Peyer's patch (tissue), 4 donors: ENCODE results near the gene MED15. TPM values are rescaled to one million over a fixed set of nuclear protein-coding genes. Genes with fewer than 3 reads are reported as not detected.

ENCODE experiments used
- DNase-seq, 3 donors: peaks; one replicate each; pipeline ENCODE4 v3.0.0-alpha.2; 2017 to 2019
- H3K27ac ChIP-seq, 4 donors: fragments of 200-600 bp; sonication (generic); one replicate each; pipeline ENCODE4 v1.5.1; 2016 to 2019
- H3K27me3 ChIP-seq, 2 donors: fragments of 200-600 bp; sonication (generic); one replicate each; pipeline ENCODE4 v1.5.1; 2019
- H3K36me3 ChIP-seq, 3 donors: fragments of 200-600 bp; sonication (generic); one replicate each; pipeline ENCODE4 v1.5.1; 2016 to 2019
- H3K4me1 ChIP-seq, 4 donors: fragments of 200-600 bp; sonication (generic); one replicate each; pipeline ENCODE4 v1.5.1; 2016 to 2019
- H3K4me3 ChIP-seq, 4 donors: fragments of 200-600 bp; sonication (generic); 1 replicate in 3 of 4; 2 replicates in 1 of 4; pipeline ENCODE4 v1.5.1; 2016 to 2019; ENCODE audit warnings: mild to moderate bottlenecking in 1 of 4
- H3K9me3 ChIP-seq, 4 donors: fragments of 200-600 bp; sonication (generic); one replicate each; pipeline ENCODE4 v1.5.1; 2016 to 2019; ENCODE audit warnings: mild to moderate bottlenecking in 1 of 4
- CTCF ChIP-seq, 6 experiments: fragments of 450-650 bp in 4 of 6; fragments of 200-600 bp in 2 of 6; sonication (generic) in 1 of 6; IDR thresholded peaks; one replicate each; pipeline ENCODE4 v1.5.1; 2017 to 2019; ENCODE audit warnings: antibody characterized with exemption in 6 of 6, mild to moderate bottlenecking in 3 of 6, moderate library complexity in 1 of 6
- POLR2A ChIP-seq, 2 donors: fragments of 450-650 bp; IDR thresholded peaks; one replicate each; pipeline ENCODE4 v1.5.1; 2017; ENCODE audit warnings: antibody characterized with exemption in 2 of 2, mild to moderate bottlenecking in 2 of 2, moderate library complexity in 2 of 2
- total RNA-seq, 4 donors: library from RNA; depleted of rRNA; stranded (reverse); fragments of >200 nt; gene quantifications; one replicate each; pipeline ENCODE4 v1.1.0, GENCODE V29; 2016

The MED15 gene
- total RNA-seq, 4 donors from 2014 or later: 115 to 215 (median 161) TPM

- Histone ChIP-seq H3K36me3 (no peaks in the 10 kb centered on the region), H3K4me3 (no peak overlapping the region), H3K9me3 (no peaks in the 10 kb centered on the region), H3K27ac (no peak overlapping the region), H3K4me1 (peaks cover 0 to 4% (median 0%) of the 10 kb centered on the region in 4 donors), H3K27me3 (no peaks in the 10 kb centered on the region)
- no peak for DNase-seq
- TF ChIP-seq POLR2A (IDR thresholded peaks at IDR 0.05) (no peak), CTCF (IDR thresholded peaks at IDR 0.05) (no peak)
These were observed 95.3 kb downstream of the MED15 start for GRCh38 chr22:20602609-20603164.

- DNase-seq: peak in 1 of 3 donors; percentile 31
- Histone ChIP-seq H3K27me3 (no peaks in the 10 kb centered on the region), H3K4me1 (peaks cover 0 to 4% (median 0%) of the 10 kb centered on the region in 4 donors), H3K36me3 (no peaks in the 10 kb centered on the region), H3K27ac (no peak overlapping the region), H3K9me3 (no peaks in the 10 kb centered on the region), H3K4me3 (no peak overlapping the region)
- TF ChIP-seq POLR2A (IDR thresholded peaks at IDR 0.05): no peak
- TF ChIP-seq CTCF (IDR thresholded peaks at IDR 0.05): no peak
These were observed 96.8 kb downstream of the MED15 start for GRCh38 chr22:20604092-20604747.

- no peaks in the 10 kb centered on the region for H3K9me3 ChIP-seq
- no peak for TF ChIP-seq CTCF (IDR thresholded peaks at IDR 0.05)
These were observed 97.4 kb downstream of the MED15 start for GRCh38 chr22:20604776-20605221.

GRCh38 chr22:20605328-20605727, 97.9 kb downstream of the MED15 start:
- no peak for DNase-seq
- TF ChIP-seq POLR2A (IDR thresholded peaks at IDR 0.05) (no peak), CTCF (IDR thresholded peaks at IDR 0.05) (no peak)
- Histone ChIP-seq H3K4me1 (peaks cover 0 to 4% (median 0%) of the 10 kb centered on the region in 4 donors), H3K4me3 (no peak overlapping the region), H3K36me3 (no peaks in the 10 kb centered on the region), H3K27ac (no peak overlapping the region), H3K27me3 (no peaks in the 10 kb centered on the region), H3K9me3 (no peaks in the 10 kb centered on the region)

More at GRCh38 chr22:20604776-20605221, 97.4 kb downstream of the MED15 start:
- no peak overlapping the region for H3K4me3 ChIP-seq
- peaks cover 0 to 4% (median 0%) of the 10 kb centered on the region in 4 donors for H3K4me1 ChIP-seq
- no peaks in the 10 kb centered on the region for H3K27me3 ChIP-seq
- H3K36me3 ChIP-seq: no peaks in the 10 kb centered on the region
- peak in 1 of 3 donors; percentile 43 for DNase-seq
- H3K27ac ChIP-seq: no peak overlapping the region

- Histone ChIP-seq H3K9me3 (no peaks in the 10 kb centered on the region), H3K4me3 (no peak overlapping the region), H3K27me3 (no peaks in the 10 kb centered on the region), H3K36me3 (no peaks in the 10 kb centered on the region), H3K4me1 (peaks cover 0 to 4% (median 0%) of the 10 kb centered on the region in 4 donors), H3K27ac (no peak overlapping the region)
- peak; percentile 44 to 84 (median 71) for DNase-seq
- TF ChIP-seq CTCF (IDR thresholded peaks at IDR 0.05): peak in 5 of 6 experiments; percentile 49 to 75 (median 70)
- no peak for TF ChIP-seq POLR2A (IDR thresholded peaks at IDR 0.05)
These were observed 98.8 kb downstream of the MED15 start for GRCh38 chr22:20606041-20606783.
